Left renal pelvis (tissue), 4 donors: ENCODE data around the gene RNU6-1. TPM values are rescaled to one million over a fixed set of nuclear protein-coding genes. Genes with fewer than 3 reads are reported as not detected.

Experiments used
- DNase-seq, 4 donors: peaks; one replicate each; pipeline ENCODE4 v3.0.0-alpha.2; 2013; ENCODE audit warnings: low read depth in 4 of 4, low spot score in 3 of 4
- polyA plus RNA-seq, 4 donors: library from polyadenylated mRNA; unstranded; fragments of 120-200 nt; gene quantifications; one replicate each; pipeline ENCODE4 v1.2.1, GENCODE V29; 2013; ENCODE audit not compliant: insufficient read length in 4 of 4

Gene RNU6-1
- polyA plus RNA-seq, 4 donors: not detected

DNA sequence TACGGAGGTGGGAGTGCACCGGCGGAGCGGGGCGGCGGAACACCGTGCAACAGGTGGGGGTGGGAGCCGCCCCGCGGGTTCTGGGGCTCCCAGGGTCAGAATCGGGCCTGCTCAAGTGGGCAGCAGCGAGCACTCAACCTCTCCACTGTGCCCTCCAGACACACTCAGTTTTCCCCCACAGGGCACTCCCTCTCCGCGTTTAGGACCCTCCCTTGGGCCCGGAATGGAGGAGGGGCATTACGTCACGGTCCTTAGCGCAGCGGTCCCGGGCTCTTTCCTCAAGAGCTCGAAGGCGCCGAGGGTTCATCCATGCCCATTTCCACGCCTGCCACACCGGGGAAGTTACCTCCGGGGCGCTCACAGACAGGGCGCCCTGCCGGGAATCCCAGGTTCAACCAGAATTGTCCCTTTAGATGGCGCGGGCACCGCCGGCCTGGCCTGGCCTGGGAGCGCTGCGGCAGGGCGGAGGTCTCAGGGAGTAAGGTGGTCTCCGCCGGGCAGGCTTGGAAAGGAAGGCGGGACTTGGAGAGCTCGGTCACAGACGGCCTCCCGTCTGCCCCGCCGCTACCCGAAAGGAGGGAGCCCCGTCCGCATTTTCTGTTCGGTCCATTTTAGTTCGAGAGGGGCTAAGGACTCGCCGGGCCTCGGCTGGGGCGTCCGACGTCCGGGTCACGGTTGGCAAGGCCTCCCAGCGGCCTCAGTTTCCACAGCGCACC is 5.1 kb downstream of the RNU6-1 start:
- no peak for DNase-seq

DNA sequence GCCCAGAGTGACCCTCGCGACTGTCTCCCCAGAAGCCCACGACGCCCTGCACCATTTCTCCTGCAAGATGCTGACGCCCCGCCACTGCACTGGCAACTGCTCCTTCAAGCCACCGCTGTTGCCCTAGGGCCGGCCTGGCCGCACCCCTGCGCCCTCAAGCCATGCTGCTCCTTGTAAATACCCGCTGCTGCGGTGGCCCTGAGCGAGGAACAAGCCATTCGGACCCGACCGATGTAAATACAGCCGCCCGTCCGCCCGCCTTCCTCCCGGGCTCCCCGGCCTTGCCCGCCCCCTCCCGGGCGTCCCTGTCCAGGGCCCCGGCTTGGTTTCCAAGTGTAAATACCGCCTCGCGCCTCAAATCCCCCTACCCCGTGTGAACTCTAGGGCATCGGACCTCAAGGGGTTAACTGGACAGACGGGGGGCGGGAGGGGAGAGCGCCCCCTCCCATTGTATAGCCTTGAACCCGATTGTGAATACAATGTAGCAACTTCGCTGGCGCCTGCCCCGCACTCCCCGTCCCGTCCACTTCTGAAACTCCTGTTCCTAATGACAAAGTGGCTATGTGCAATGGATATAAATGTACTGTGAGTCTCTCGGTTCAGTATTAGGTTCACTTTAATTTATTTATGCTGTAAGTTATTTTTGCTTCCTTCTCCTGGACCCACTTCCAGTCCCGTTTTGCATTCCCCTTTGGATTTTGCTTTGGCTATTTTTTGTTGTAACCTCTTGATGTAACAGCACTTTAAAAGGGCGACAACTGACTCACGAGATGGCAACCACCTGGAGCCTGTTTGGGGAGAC is 5.9 kb downstream of the RNU6-1 start:
- DNase-seq: no peak

GRCh38 chr15:67832897-67833709 is 6.7 kb downstream of the RNU6-1 start:
- DNase-seq: no peak

DNA sequence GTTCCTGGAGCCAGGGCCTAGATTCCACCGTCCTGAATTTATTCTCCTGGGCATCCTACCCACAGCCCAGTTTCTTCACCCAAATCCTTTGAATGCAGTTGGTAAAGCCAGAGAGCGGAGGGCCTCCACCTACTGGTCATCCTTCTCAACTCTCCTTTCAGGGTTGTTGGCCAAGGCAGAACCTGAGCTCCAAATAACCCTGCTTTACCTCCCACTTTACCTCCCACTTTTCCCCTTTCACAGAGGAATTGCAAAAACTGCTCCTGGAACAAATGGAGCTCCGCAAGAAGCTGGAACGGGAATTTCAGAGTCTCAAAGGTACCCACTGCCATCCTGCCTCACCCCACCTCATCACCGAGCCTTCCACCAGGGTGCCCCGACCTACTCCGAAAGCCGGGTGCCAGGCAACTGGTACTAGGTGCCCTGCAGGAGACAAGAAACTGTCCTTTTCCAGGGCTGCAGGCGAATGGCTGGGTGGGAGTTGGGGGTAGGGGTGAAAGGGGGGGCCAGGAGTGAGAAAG is 7.8 kb downstream of the RNU6-1 start:
- no peak for DNase-seq

GRCh38 chr15:67831363-67831762 is 8.5 kb downstream of the RNU6-1 start:
- DNase-seq: no peak

GRCh38 chr15:67829647-67830504 is 10.0 kb downstream of the RNU6-1 start:
- DNase-seq: no peak

DNA sequence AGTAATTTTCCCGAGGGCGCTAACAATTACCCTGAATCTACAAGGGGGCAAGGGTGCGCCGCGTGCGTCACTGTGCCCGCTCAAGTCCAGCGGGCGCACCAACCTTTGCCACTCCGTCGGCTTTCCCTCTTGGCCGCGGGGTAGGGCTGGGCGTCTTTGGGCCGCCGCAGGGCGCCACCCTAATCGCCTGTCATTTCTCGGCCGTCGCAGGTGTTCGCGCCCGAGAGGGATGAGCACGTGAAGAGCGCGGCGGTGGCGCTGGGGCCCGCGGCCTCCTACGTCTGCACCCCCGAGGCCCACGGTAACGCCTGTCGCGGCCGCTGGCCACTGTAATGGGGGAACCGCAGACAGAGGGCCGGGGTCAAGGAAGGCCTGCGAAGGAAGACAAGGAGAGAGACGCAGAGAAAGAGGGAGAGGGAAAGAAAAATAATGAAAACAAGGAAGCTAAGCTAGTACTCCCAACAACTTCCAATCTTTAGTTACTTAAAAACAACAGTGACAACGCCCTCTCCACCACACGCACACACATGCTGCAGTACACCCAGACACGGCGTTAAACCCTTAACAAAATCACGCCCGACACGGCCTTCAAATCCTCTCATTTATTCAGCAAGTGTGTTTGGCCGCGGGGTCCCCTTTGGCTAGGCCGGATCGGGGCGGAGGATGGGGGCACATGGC is 10.7 kb downstream of the RNU6-1 start:
- DNase-seq: no peak

GRCh38 chr15:67828278-67828968 is 11.4 kb downstream of the RNU6-1 start:
- DNase-seq: no peak

DNA sequence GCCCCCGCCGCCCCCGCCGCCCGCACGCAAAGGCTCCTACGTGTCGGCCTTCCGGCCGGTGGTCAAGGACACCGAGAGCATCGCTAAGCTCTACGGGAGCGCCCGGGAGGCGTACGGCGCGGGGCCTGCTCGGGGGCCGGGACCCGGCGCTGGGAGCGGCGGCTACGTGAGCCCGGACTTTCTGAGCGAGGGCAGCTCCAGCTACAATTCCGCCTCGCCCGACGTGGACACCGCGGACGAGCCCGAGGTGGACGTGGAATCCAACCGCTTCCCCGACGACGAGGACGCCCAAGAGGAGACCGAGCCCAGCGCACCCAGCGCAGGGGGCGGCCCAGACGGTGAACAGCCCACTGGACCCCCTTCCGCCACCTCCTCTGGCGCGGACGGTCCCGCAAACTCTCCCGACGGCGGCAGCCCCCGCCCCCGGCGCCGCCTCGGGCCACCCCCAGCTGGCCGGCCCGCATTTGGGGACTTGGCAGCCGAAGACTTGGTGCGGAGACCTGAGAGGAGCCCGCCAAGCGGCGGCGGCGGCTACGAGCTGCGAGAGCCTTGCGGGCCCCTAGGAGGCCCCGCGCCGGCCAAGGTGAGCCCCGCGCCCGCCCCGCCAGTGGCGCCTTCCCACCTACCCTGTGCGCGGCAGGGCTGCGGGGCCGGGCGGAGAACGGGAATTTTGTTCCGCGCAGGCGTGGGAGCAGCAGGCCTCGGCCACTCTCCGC is 12.1 kb downstream of the RNU6-1 start:
- no peak for DNase-seq

- DNase-seq: no peak
Observed at GRCh38 chr15:67826717-67827561, 12.9 kb downstream of the RNU6-1 start.

GRCh38 chr15:67825881-67826716 is 13.7 kb downstream of the RNU6-1 start:
- DNase-seq: no peak

DNA sequence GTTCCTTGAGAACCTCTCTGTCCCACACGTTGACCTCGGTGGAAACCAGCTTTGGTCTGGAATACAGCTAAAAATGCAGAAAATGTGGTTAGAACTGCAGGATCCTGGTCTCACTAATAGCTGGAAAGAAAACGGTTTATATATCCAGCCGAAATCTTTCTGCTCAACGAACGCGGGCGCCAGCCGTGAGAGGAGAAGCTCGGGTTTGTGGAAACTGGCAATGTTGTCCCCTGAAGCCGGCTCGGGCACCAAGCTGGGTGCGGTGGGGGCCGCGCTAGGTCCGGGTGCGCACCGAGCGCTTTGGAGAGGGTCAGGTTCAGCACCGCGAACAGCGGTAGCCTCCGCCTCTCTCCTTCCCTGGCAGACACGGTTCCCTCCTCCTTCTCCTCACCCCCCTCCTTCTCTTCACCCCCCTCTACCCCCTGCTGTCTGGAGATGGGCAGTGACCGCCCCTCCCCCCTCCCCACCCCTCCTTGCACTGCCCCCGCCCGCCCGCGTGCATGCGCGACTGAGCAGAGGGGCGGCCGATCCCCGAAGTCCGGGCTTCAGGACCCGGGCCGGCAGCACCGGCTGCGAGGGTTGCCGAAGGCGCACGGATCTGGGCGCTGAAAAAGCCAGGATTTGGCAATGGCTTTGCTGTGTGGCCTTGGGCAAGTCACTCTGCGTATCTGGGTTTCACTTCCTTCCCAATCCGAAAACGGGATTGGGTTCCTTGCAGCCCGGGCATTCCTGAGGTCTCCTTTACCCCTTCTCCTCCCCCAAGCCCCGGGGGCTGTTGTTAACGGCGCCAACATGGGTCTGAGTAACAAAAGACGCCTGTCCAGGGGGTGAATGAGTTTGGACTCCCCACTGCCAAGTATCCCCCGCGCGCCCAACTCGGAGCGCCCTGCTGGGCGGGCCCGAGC is 14.6 kb downstream of the RNU6-1 start, which contains the start of gene SKOR1:
TSS of gene SKOR1 (plus strand) at position 534 of the 905 bp plus-strand sequence. CDS start at position 628, 94 bp downstream.
- DNase-seq: no peak

- no peak for DNase-seq
Observed at GRCh38 chr15:67824197-67824968, 15.5 kb downstream of the RNU6-1 start.
